Measurements from ENCODE around the gene STRA6. TPM values are rescaled to one million over a fixed set of nuclear protein-coding genes. Genes with fewer than 3 reads are reported as not detected.

STRA6 gene
- total and polyA plus RNA-seq, 3 donors from 2014 or later = 4.1 to 14.1 (median 9.3) TPM

DNA sequence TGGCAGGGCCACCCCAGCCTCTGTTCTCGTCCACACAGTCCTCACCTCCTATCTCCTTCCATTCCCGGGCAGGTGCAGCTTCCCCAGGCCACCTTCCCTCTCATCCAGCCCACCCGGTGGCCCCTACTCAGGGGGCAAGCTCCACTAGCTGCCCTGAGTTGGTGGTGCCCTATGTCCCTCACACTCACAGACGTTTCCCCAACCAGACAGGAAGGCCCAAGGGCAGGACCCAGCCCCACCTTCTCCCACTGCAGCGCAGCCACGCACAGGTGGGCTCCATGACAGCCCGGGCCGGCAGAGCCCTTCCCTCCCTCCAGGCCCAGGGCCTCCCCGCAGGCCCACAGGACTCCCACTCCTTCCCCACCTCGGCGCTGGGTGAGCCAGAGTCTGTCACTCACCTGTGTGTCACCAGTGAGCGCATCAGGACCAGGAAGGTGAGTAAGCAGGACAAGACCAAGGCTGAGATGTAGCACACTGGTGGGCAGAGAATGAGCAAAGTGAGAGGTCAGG lies 17.9 kb downstream of the STRA6 start:
- Histone ChIP-seq H3K9me3 (no peaks in the 10 kb centered on the region), H3K4me1 (peaks cover 7% of the 10 kb centered on the region), H3K36me3 (ENCODE audit: low read depth, missing control alignments) (no peaks in the 10 kb centered on the region), H3K27ac (no peak overlapping the region), H3K27me3 (no peaks in the 10 kb centered on the region), H3K4me3 (no peak overlapping the region)
- intact Hi-C loops (cut with DNase I; ENCODE audit: low total_unique reads) = no loop called here
- TF ChIP-seq, protein P1, sequence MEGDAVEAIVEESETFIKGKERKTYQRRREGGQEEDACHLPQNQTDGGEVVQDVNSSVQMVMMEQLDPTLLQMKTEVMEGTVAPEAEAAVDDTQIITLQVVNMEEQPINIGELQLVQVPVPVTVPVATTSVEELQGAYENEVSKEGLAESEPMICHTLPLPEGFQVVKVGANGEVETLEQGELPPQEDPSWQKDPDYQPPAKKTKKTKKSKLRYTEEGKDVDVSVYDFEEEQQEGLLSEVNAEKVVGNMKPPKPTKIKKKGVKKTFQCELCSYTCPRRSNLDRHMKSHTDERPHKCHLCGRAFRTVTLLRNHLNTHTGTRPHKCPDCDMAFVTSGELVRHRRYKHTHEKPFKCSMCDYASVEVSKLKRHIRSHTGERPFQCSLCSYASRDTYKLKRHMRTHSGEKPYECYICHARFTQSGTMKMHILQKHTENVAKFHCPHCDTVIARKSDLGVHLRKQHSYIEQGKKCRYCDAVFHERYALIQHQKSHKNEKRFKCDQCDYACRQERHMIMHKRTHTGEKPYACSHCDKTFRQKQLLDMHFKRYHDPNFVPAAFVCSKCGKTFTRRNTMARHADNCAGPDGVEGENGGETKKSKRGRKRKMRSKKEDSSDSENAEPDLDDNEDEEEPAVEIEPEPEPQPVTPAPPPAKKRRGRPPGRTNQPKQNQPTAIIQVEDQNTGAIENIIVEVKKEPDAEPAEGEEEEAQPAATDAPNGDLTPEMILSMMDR (IDR thresholded peaks at IDR 0.05) = no peak
- TF ChIP-seq POLR2A (IDR thresholded peaks at IDR 0.05) = no peak
- WGBS, 2 donors = 81 to 86% methylated on average over 11 to 12 of the region's 12 CpGs
- DNase-seq = no peak

DNA sequence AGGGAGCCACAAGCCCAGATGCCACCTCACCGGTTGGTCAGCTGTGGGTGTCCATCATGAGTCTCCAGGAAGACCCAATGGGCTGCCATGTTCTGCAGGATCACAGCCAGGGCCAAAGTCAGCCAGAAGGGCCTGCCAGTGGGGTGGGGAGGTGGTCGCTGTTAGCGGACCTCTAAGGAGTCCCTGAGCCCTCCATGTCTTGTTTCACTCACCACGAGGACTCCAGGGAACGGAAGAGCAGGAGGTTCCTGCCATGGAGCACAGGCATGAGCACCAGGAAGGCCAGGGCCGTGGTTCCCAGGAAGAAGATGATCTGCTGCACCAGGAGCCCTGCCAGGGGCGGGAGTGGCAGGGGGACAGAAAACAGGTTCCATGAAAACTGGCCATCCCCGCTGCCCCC lies 20.5 kb downstream of the STRA6 start:
- intact Hi-C loops (cut with DNase I; ENCODE audit: low total_unique reads) = no loop called here
- no peak for DNase-seq
- Histone ChIP-seq H3K9me3 (no peaks in the 10 kb centered on the region), H3K27ac (no peak overlapping the region), H3K4me1 (peaks cover 17% of the 10 kb centered on the region), H3K27me3 (no peaks in the 10 kb centered on the region), H3K36me3 (ENCODE audit: low read depth, missing control alignments) (no peaks in the 10 kb centered on the region), H3K4me3 (no peak overlapping the region)
- WGBS, 2 donors = 89 to 98% methylated on average over 8 of the region's 8 CpGs
- TF ChIP-seq POLR2A (IDR thresholded peaks at IDR 0.05) = no peak
- TF ChIP-seq, protein P1 (IDR thresholded peaks at IDR 0.05) = no peak

DNA sequence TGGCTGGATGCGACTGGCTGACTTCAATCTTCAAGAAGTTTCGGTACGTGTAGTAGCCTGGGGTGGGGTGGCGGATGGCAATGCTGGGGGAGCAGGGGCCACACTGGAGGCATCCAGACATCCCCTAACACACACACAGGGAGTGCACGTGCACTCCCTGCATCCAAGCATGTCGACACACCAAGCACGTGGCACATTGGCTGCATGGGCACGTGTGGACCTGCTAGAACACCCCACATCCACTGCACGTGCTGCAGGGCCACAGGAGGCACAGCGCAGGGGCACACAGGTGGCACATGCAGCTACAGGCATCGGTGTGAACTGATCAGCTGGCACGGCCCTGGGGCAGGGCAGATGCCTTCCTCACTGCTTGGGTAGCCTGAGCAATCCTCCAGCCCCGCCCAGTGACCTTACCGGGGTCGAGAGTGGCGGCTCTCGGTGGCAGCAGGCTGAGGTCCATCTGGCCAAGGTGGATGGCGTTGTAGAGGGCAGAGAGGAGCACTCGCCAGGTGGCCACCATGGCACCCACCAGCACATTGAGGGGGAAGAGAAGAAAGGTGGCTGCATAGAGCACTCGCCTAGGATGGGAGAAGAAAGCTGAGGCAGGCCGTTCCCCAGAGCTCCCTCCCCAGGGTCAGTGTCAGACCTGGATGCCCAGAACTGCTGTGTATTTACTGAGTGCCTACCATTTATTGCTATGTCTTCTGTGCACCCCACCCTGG lies 21.5 kb downstream of the STRA6 start:
- intact Hi-C loops (cut with DNase I; ENCODE audit: low total_unique reads) = no loop called here
- Histone ChIP-seq H3K4me1 (peaks cover 26% of the 10 kb centered on the region), H3K4me3 (no peak overlapping the region), H3K36me3 (ENCODE audit: low read depth, missing control alignments) (no peaks in the 10 kb centered on the region), H3K9me3 (no peaks in the 10 kb centered on the region), H3K27me3 (no peaks in the 10 kb centered on the region), H3K27ac (no peak overlapping the region)
- 93% methylated on average over 10 to 20 of the region's 21 CpGs for WGBS, 2 donors
- TF ChIP-seq, protein P1 (IDR thresholded peaks at IDR 0.05) = no peak
- no peak for TF ChIP-seq POLR2A (IDR thresholded peaks at IDR 0.05)
- DNase-seq = no peak

DNA sequence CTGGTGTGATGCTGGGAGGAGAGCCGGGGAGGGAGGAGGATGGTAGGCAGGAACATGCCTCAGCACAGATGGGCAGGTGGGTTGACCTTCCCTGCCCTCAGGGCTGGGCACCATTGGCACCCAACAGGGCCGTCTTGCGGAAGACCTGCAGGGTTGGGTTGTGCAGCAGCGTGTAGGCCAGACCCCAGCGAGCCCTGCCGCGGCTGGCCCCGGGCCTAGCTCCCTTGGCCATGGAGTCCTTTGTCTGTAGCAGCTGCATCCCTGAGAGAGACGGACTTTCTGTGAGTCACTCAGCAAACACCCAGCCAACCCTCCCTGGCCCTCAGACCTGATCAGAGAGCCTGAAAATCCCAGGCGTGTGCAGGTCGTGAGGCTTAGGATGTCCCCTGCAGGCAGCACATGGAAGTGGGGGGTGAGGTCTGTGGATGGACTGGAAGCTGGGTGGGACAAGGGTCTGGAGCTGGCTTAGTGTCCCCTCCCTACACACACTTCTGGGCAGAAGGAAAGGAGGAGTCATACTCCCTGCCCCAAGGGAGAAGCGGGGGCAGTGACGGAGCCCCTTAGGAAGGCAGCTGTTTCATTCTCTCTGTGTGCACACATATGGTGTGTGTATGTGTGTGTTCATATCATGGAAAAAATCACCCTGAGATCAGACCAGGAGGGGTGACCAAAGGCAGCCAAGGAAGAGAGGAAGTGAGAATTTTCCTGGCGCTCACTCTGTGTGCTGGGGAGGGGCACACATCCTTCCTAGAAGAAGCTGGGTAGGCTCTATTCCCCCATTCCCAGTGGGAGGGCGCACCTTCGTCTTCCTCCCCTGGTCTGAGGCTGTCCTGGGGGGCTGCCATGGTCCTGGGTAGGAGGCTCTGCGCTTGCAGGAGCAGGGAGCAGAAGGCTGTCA lies 22.4 kb downstream of the STRA6 start:
- intact Hi-C loops (cut with DNase I; ENCODE audit: low total_unique reads) = no loop called here
- Histone ChIP-seq H3K4me1 (peaks cover 31% of the 10 kb centered on the region), H3K27me3 (no peaks in the 10 kb centered on the region), H3K4me3 (no peak overlapping the region), H3K9me3 (no peaks in the 10 kb centered on the region), H3K36me3 (ENCODE audit: low read depth, missing control alignments) (no peaks in the 10 kb centered on the region), H3K27ac (no peak overlapping the region)
- no peak for TF ChIP-seq POLR2A (IDR thresholded peaks at IDR 0.05)
- TF ChIP-seq, protein P1 (IDR thresholded peaks at IDR 0.05) = no peak
- no peak for DNase-seq
- WGBS, 2 donors = 48 to 64% methylated on average over 7 to 17 of the region's 17 CpGs
